GM12878 (cell line): Measurements from ENCODE around the gene CPEB3. TPM values are rescaled to one million over a fixed set of nuclear protein-coding genes. Genes with fewer than 3 reads are reported as not detected.

Experiments used
- ATAC-seq: fragments of 200-7000 bp; cut with Tn5 transposase; 3 replicates; pipeline ENCODE4 v1.9.1; 2020; ENCODE audit warnings: mild to moderate bottlenecking, moderate library complexity
- BruUV-seq: library from RNA; stranded (reverse); fragments of 400-500 nt; replicated peaks from 2 replicates; lab custom pipeline; 2021; lab: Mats Ljungman, UMichigan
- CTCF ChIA-PET: fragments of 300-600 bp; sonication (Branson Sonifier 250); formaldehyde crosslinking; extraction: SDS; loops from one replicate; lab custom pipeline; 2021; ENCODE audit warnings: inconsistent platforms; lab: Yijun Ruan, JAX
- POLR2A ChIA-PET: fragments of 350-600 bp; formaldehyde crosslinking; extraction: SDS; loops from one replicate; lab custom pipeline; 2021; ENCODE audit warnings: inconsistent platforms; lab: Charles Lee
- RAD21 ChIA-PET: fragments of 300-600 bp; sonication (Branson Sonifier 250); formaldehyde crosslinking; loops from one replicate; lab custom pipeline; 2023; ENCODE audit warnings: antibody characterized with exemption; ENCODE audit not compliant: unreplicated experiment; lab: Charles Lee
- SMC1A ChIA-PET: fragments of 300-600 bp; sonication (Branson Sonifier 250); formaldehyde crosslinking; loops from one replicate; lab custom pipeline; 2023; ENCODE audit not compliant: unreplicated experiment, uncharacterized antibody; lab: Charles Lee
- DNase-seq: peaks from one replicate; pipeline ENCODE4 v3.0.0-alpha.2; 2011; ENCODE audit warnings: low read depth, low spot score
- FAIRE-seq: peaks from 3 replicates; lab custom pipeline; 2011; peaks lifted over from hg19 to GRCh38; lab: Jason Lieb, UNC
- H2AFZ ChIP-seq: 2 replicates; pipeline ENCODE4 v1.6.0; 2011; ENCODE audit warnings: low read depth, low read length, control low read depth; ENCODE audit not compliant: control insufficient read depth
- H3K27ac ChIP-seq: 2 replicates; pipeline ENCODE4 v1.5.1; 2011; ENCODE audit warnings: control low read depth; ENCODE audit not compliant: control insufficient read depth, insufficient read depth
- H3K27me3 ChIP-seq, 2 experiments: replicated peaks in 1 of 2; 2 replicates each; pipeline versions ENCODE4 v1.6.0 to v1.6.1; 2011; ENCODE audit warnings: low read length in 1 of 2; ENCODE audit not compliant: control insufficient read depth in 2 of 2, insufficient read depth in 2 of 2
- H3K36me3 ChIP-seq, 2 experiments: 2 replicates each; pipeline ENCODE4 v1.5.1; 2011; ENCODE audit warnings: low read length in 1 of 2; ENCODE audit not compliant: control insufficient read depth in 2 of 2, insufficient read depth in 2 of 2
- H3K4me1 ChIP-seq: 2 replicates; pipeline ENCODE4 v1.6.1; 2011; ENCODE audit warnings: mild to moderate bottlenecking, low read length, moderate library complexity, mixed read lengths; ENCODE audit not compliant: control insufficient read depth, insufficient read depth
- H3K4me2 ChIP-seq: 2 replicates; pipeline ENCODE4 v1.6.0; 2011; ENCODE audit warnings: control low read depth; ENCODE audit not compliant: control insufficient read depth, insufficient read depth
- H3K4me3 ChIP-seq: fragments of 200-600 bp; sonication (generic); 2 replicates; pipeline ENCODE4 v1.5.1; 2016
- H3K79me2 ChIP-seq: 2 replicates; pipeline ENCODE4 v1.6.0; 2011; ENCODE audit warnings: low read length; ENCODE audit not compliant: control insufficient read depth, insufficient read depth
- H3K9ac ChIP-seq: 2 replicates; pipeline ENCODE4 v1.8.0; 2011; ENCODE audit warnings: low read length, control low read depth, mixed read lengths; ENCODE audit not compliant: control insufficient read depth, insufficient read depth
- H3K9me3 ChIP-seq: replicated peaks from 3 replicates; pipeline ENCODE4 v1.5.1; 2011; ENCODE audit warnings: mild to moderate bottlenecking, low read length; ENCODE audit not compliant: control insufficient read depth, insufficient read depth
- H4K20me1 ChIP-seq: 2 replicates; pipeline ENCODE4 v1.6.0; 2011; ENCODE audit not compliant: control insufficient read depth, insufficient read depth
- BRCA1 ChIP-seq: IDR thresholded peaks from 2 replicates; pipeline ENCODE4 v1.6.1; 2011; ENCODE audit warnings: low read depth, low read length, improper control_type of control experiment
- CHD4 ChIP-seq: fragments of 200-600 bp; sonication (generic); IDR thresholded peaks from 2 replicates; pipeline ENCODE4 v1.6.1; 2016; ENCODE audit warnings: mild to moderate bottlenecking
- ESRRA ChIP-seq: IDR thresholded peaks from 2 replicates; pipeline ENCODE4 v1.6.1; 2012; ENCODE audit warnings: mild to moderate bottlenecking, low read length, improper control_type of control experiment
- FOXM1 ChIP-seq: IDR thresholded peaks from 2 replicates; pipeline ENCODE4 v1.6.1; 2012; ENCODE audit warnings: low read depth, mild to moderate bottlenecking, inconsistent platforms, low read length, moderate library complexity
- HCFC1 ChIP-seq: fragments of 150-350 bp; IDR thresholded peaks from 2 replicates; pipeline ENCODE4 v1.6.1; 2014; ENCODE audit warnings: low read length
- IRF4 ChIP-seq: IDR thresholded peaks from 2 replicates; pipeline ENCODE4 v1.6.1; 2011; ENCODE audit warnings: low read depth, low read length
- MYC ChIP-seq: IDR thresholded peaks from 2 replicates; pipeline ENCODE4 v1.6.1; 2011; ENCODE audit warnings: mild to moderate bottlenecking, low read length, moderate library complexity, inconsistent platforms; ENCODE audit not compliant: insufficient read depth, insufficient replicate concordance, insufficient read length, severe bottlenecking
- NFYB ChIP-seq: IDR thresholded peaks from 2 replicates; pipeline ENCODE4 v1.6.1; 2011; ENCODE audit warnings: low read depth, mild to moderate bottlenecking, low read length, improper control_type of control experiment, moderate library complexity; ENCODE audit not compliant: insufficient read depth
- POLR2AphosphoS5 ChIP-seq: IDR thresholded peaks from 2 replicates; pipeline ENCODE4 v1.6.1; 2011; ENCODE audit warnings: mild to moderate bottlenecking, low read length, inconsistent platforms
- RELB ChIP-seq: fragments of 450-650 bp; IDR thresholded peaks from 2 replicates; pipeline ENCODE4 v1.6.1; 2017; ENCODE audit warnings: low read depth, mild to moderate bottlenecking, moderate library complexity
- SREBF1 ChIP-seq: IDR thresholded peaks from 2 replicates; pipeline ENCODE4 v1.6.1; 2012; ENCODE audit warnings: mild to moderate bottlenecking, low read length
- ZNF207 ChIP-seq: fragments of 450-650 bp; IDR thresholded peaks from 2 replicates; pipeline ENCODE4 v1.6.1; 2014; ENCODE audit warnings: antibody characterized with exemption, mild to moderate bottlenecking, borderline replicate concordance
- in situ Hi-C: fragments of 300-500 bp; cut with MboI; formaldehyde crosslinking; loops from 9 replicates; pipeline ENCODE4 v1.14.3; 2018; ENCODE audit warnings: mixed read lengths
- intact Hi-C: fragments of 100-400 bp; cut with micrococcal nuclease; formaldehyde crosslinking; loops from one replicate; pipeline ENCODE4 v1.14.2; 2022; ENCODE audit not compliant: unreplicated experiment
- polyA plus RNA-seq, 11 experiments: library from polyadenylated mRNA; depleted of rRNA in 4 of 11; unstranded in 6 of 11; stranded (reverse) in 5 of 11; fragments of >200 nt; fragmentation: Nextera tagmentation in 4 of 11; fragmentation: Illumina TruSeq in 1 of 11; extraction: Ambion mirVana in 4 of 11; extraction: Trizol in 1 of 11; gene quantifications; 1 replicate in 1 of 11; 2 replicates in 10 of 11; pipeline versions ENCODE4 v1.2.1 to v1.2.3, GENCODE V29; 2011 to 2016; ENCODE audit warnings: inconsistent platforms in 2 of 11, missing spikeins in 2 of 11, low read depth in 1 of 11
- total RNA-seq, 4 experiments: library from RNA; depleted of rRNA in 3 of 4; stranded (reverse); fragments of >200 nt in 3 of 4; fragmentation: Illumina TruSeq in 1 of 4; extraction: Trizol in 1 of 4; gene quantifications; 2 replicates each; pipeline versions ENCODE4 v1.2.1 to v1.2.3, GENCODE V29; 2013 to 2021

Gene CPEB3
- total and polyA plus RNA-seq, 10 of the 15 experiments (the other 5 are each of a cell fraction or from before 2014, with no cell fraction given): 0.50 to 2.3 (median 1.2) TPM

- TF ChIP-seq SREBF1: no peak
- no peak for TF ChIP-seq ESRRA
- no peak for TF ChIP-seq FOXM1
Observed at GRCh38 chr10:92062273-92062672, 228.6 kb downstream of the CPEB3 start (continued).

DNA sequence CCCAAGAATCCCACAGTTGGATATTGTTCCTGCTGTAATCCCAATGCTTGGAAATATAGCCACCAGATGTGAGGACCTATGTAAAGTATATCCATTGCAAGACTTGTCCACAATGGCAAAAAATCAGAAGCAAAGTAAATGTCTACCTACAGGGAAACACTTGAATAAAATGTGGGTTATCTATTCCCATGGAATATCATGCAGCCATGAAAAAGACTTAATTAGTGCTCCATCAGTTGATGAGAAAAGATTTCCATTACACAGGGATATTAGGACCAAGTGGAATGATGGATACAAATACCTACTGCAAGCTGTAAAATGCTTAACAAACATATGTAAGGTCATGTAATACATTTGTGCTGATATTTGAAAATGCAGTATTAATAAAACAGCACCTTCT is 236.1 kb downstream of the CPEB3 start:
- H3K79me2 ChIP-seq: no peaks in the 10 kb centered on the region
- no peaks in the 10 kb centered on the region for H3K27me3 ChIP-seq
- no peak overlapping the region for H3K9ac ChIP-seq
- peaks cover 0 to 2% of the 10 kb centered on the region in 2 experiments; a peak in 2 of 4 replicates for H3K36me3 ChIP-seq
- TF ChIP-seq POLR2AphosphoS5: no peak
- TF ChIP-seq MYC: no peak
- no peak for TF ChIP-seq CHD4
- TF ChIP-seq ZNF207: no peak
- TF ChIP-seq HCFC1: no peak
- no peak for TF ChIP-seq SREBF1
- TF ChIP-seq NFYB: no peak
- TF ChIP-seq IRF4: no peak
- no peak for TF ChIP-seq RELB
- no peak for TF ChIP-seq BRCA1
- no peak overlapping the region for H3K4me3 ChIP-seq
- intact Hi-C loops (no loop called here), in situ Hi-C loops (no loop called here)
- no peak overlapping the region for H3K27ac ChIP-seq
- ChIA-PET SMC1A (interaction anchor here (0.7 to 1.7 kb wide), 3 partner anchors 11 to 21 kb away, joined by 3 to 4 read pairs (median 3); no protein-coding TSS in a partner anchor), CTCF (interaction anchor here (1.2 kb wide), 1 partner anchor 378 kb away, joined by 3 read pairs; no protein-coding TSS in a partner anchor), POLR2A (no interaction called here), RAD21 (no interaction called here)
- no peak overlapping the region for H3K4me2 ChIP-seq
- H4K20me1 ChIP-seq: no peaks in the 10 kb centered on the region
- H2AFZ ChIP-seq: no peak overlapping the region
- H3K9me3 ChIP-seq: no peaks in the 10 kb centered on the region
- H3K4me1 ChIP-seq: no peaks in the 10 kb centered on the region
- FAIRE-seq: no peak
- DNase-seq: no peak
- BruUV-seq: no TSS peak
- ATAC-seq: no peak
